GM12801 (cell line): ENCODE data around the gene FBXO42.

Experiments used
- CTCF ChIP-seq: IDR thresholded peaks from one replicate; pipeline ENCODE4 v1.5.1; 2011; ENCODE audit warnings: control low read depth; ENCODE audit not compliant: insufficient read length; ENCODE audit errors: extremely low read depth

The FBXO42 gene

DNA sequence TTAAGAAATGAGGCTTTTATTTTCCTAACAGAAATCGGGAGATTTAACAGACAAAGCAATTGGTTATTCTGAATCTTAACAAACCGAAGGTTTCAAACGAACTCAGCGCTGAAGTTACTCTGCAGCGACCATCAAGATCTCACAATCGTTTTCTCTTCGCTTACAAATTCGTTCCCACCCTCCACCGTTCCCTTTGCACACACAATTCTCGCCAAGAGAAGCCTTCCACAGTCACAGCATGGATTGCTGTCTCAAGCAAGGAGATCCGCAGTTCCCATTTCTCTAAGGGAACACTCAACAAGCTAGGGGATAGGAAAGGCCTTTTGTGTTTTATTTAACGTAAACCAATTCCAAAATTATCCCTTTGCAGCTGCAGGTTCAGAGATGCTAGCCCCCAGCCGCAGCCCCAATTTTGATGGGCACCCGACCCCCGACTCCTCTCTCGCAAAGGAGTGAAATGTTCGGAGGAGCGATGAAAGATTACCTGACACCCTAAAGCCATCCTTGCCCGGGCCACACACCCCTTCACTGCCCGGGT, 755 bp downstream of the FBXO42 start:
- no peak for TF ChIP-seq CTCF

DNA sequence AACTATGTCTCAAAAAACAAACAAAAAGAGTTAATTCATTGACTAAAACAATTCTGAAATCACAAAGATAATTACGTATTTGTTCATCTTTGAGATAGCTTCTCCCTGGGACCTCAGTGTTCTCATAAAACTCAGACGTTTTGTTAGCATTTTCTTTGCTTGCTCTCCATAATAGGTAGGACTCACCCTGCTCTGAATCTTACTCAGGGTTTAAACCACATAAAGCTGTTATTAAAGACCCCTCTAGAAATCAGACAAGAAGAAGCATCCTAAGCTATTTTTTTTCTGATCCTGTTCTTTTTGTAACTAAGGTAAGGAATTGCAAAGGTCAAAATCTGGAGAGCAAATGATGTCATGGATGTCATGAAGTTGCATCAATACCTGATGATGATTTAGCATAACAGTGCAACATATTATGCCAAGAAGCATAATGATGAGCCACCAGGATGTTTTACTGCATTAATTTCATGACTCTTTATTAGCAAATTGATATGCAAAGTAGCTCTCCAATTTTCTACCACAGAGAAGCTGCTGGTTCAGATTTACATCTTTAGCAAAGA, 2.4 kb downstream of the FBXO42 start:
- TF ChIP-seq CTCF, result no peak

DNA sequence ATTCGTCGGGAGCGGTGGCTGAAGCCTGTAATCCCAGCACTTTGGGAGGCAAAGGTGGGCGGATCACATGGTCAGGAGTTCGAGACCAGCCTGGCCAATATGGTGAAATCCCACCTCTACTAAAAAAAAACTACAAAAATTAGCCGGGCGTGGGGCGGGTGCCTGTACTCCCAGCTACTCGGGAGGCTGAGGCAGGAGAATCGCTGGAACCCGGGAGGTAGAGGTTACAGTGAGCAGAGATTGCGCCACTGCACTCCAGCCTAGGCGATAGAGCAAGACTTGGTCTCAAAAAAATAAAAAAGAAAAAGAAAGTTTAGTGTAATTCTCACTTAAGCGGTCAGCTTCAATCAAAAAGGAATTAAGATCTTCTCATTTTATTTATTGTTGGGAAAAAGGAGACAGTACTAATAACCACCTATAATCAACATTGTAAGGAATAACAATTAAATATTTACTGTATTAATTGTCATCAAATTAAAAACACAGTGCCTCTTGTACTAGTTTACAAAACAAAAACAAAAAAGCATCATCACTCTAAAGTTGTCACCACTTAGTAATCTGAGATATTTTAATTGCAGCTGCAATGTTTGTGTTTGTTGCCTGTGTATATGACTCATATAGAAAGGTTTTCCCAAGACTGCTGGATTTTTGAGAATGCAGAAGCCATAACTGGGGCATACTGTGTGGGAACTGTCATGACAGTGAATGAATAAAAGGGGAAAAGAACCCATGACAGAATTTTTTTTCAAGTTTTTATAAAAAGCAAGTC, 3.7 kb downstream of the FBXO42 start:
- TF ChIP-seq CTCF, result no peak

- no peak for TF ChIP-seq CTCF
Observed at GRCh38 chr1:16342331-16343062, 9.8 kb downstream of the FBXO42 start.

DNA sequence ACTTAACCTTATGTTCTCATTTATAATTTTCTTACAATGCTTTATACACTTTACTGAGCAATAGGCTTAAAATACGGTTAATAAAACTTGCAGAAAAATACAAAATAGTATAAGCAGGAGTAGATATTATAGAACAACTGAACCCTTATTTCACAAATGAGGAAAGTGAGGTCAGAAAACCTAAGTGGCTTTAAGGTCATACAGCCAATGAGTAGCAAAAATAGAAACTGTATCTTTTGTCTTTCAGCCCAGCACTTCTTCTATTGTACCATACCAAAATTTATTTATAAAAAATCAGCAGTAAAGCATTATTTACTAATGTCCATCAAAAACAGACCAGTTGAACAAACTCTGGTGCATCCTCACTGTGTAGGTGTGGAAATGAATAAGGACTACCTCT, 11.6 kb downstream of the FBXO42 start:
- no peak for TF ChIP-seq CTCF

DNA sequence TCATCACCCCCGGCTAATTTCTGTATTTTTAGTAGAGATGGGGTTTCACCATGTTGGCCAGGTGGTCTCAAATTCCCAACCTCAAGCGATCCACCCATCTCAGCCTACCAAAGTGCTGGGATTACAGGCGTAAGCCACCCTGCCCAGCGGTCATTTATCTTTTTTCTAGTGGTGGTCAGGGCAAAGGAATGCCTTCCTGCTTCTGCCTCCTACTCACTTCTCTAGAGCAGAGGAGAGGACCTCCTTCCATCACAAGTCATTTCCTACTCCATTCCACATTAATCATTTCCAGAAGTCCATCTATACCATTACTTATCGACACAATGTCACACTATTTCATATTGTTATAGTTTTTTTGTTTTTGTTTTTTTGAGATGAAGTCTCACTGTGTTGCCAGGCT, 13.3 kb downstream of the FBXO42 start:
- TF ChIP-seq CTCF, result no peak

DNA sequence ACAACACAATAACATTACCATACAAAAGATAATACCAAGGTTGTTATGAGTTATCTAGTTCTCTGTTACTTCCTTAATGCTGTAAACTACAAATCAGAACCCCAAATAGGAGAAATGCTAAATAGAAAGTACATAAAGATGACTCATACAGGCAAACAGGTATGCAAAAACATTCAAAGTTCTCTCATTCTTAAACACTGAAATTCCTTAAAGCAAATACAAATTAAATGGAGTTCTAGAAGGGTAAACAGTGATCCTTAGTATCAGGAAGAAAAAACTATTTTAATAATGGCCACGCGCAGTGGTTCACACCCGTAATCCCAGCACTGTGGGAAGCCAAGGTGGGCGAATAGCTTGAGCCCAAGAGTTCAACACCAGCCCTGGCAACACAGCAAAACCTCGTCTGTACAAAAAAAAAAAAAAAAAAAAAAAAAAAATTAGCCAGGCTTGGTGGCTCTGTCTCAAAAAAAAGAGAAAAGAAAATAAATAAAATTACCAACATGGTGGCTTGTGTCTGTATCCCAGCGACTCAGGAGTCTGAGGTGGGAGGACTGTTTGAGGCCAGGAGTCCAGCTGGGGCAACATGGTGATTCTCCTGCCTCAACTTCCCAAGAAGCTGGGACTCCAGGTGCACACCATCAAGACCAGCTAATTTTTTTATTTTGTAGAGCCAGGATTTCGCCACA, 17.5 kb downstream of the FBXO42 start:
- no peak for TF ChIP-seq CTCF
